OCI-LY1 (cell line): ENCODE data around the gene GALC.

Experiments
- EZH2 ChIP-seq: fragments of 200-600 bp; sonication (generic), shearing (Covaris generic); IDR thresholded peaks from 2 replicates; pipeline ENCODE4 v1.8.0; 2017; ENCODE audit warnings: borderline replicate concordance, mixed run types, mild to moderate bottlenecking, antibody characterized with exemption, low read length, moderate library complexity, mixed read lengths
- TF ChIP-seq, protein P1 (sequence below): fragments of 200-600 bp; sonication (generic), shearing (Covaris generic); IDR thresholded peaks from 2 replicates; pipeline ENCODE4 v1.5.1; 2017; ENCODE audit warnings: mild to moderate bottlenecking, antibody characterized with exemption, low read length, moderate library complexity, mixed read lengths

DNA sequence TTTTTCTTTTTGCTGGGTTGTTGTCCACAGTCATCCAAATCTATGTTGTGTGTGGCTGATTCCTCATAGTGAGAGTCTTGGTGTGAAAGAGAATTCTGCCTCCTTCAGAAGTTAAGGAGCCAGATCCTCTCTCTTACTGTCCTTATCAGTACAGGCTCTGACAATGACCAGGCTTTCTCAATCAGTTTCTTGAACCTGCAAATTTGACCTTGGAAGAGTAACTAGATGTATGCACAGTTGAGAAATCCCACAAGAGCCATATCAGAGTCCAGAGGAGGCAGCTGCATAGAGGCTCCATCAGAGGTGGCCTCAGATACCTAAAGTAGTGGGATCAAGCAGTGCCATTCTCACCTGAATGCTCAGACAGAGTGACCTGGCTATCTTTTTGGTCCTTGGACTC, 5.5 kb upstream of the GALC start:
- TF ChIP-seq, protein P1, sequence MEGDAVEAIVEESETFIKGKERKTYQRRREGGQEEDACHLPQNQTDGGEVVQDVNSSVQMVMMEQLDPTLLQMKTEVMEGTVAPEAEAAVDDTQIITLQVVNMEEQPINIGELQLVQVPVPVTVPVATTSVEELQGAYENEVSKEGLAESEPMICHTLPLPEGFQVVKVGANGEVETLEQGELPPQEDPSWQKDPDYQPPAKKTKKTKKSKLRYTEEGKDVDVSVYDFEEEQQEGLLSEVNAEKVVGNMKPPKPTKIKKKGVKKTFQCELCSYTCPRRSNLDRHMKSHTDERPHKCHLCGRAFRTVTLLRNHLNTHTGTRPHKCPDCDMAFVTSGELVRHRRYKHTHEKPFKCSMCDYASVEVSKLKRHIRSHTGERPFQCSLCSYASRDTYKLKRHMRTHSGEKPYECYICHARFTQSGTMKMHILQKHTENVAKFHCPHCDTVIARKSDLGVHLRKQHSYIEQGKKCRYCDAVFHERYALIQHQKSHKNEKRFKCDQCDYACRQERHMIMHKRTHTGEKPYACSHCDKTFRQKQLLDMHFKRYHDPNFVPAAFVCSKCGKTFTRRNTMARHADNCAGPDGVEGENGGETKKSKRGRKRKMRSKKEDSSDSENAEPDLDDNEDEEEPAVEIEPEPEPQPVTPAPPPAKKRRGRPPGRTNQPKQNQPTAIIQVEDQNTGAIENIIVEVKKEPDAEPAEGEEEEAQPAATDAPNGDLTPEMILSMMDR = no peak
- no peak for TF ChIP-seq EZH2
